Urinary bladder (tissue), 4 donors: Measurements from ENCODE around the gene GRAMD2B. TPM values are rescaled to one million over a fixed set of nuclear protein-coding genes. Genes with fewer than 3 reads are reported as not detected.

ENCODE experiments used
- DNase-seq: peaks from one replicate; pipeline ENCODE4 v3.0.0-alpha.2; 2015; ENCODE audit errors: extremely low spot score
- H3K27ac ChIP-seq: one replicate; pipeline ENCODE4 v1.5.1; 2013; ENCODE audit warnings: low read depth, mild to moderate bottlenecking, moderate library complexity
- H3K36me3 ChIP-seq: one replicate; pipeline ENCODE4 v1.6.1; 2013; ENCODE audit warnings: mild to moderate bottlenecking, moderate library complexity; ENCODE audit not compliant: insufficient read depth
- H3K4me1 ChIP-seq: one replicate; pipeline ENCODE4 v1.6.1; 2013; ENCODE audit warnings: mild to moderate bottlenecking, moderate library complexity; ENCODE audit not compliant: insufficient read depth
- H3K4me3 ChIP-seq: one replicate; pipeline ENCODE4 v1.5.1; 2013; ENCODE audit warnings: low read depth, low read length
- WGBS: extraction: QIAGEN DNeasy Blood & Tissue Kit; methylation state at CpG from one replicate; pipeline ENCODE4 v1.1.7; 2013; 5-methylcytosine and 5-hydroxymethylcytosine counted together
- polyA plus RNA-seq: library from polyadenylated mRNA; stranded (reverse); fragments of 200-250 nt; gene quantifications from one replicate; pipeline ENCODE4 v1.2.3, GENCODE V29; 2013
- total RNA-seq: library from RNA; depleted of rRNA; stranded (reverse); fragments of >200 nt; gene quantifications from one replicate; pipeline ENCODE4 v1.2.3, GENCODE V29; 2014
- donor health status: healthy with polysubstance abuse.
- donor health status: healthy.

GRAMD2B gene
- total and polyA plus RNA-seq, 2 donors, result 10.8 to 39.4 TPM

GRCh38 chr5:126519637-126520592 is 96.7 kb downstream of the GRAMD2B start:
- H3K27ac ChIP-seq, result peak overlapping the region; percentile 44

GRCh38 chr5:126520593-126520953 is 97.4 kb downstream of the GRAMD2B start:
- Histone ChIP-seq H3K27ac (no peak overlapping the region), H3K4me1 (no peaks in the 10 kb centered on the region), H3K36me3 (no peaks in the 10 kb centered on the region), H3K4me3 (no peak overlapping the region)
- no peak for DNase-seq

More at GRCh38 chr5:126519637-126520592, 96.7 kb downstream of the GRAMD2B start:
- Histone ChIP-seq H3K36me3 (no peaks in the 10 kb centered on the region), H3K4me3 (no peak overlapping the region), H3K4me1 (no peaks in the 10 kb centered on the region)
- WGBS, result 39% methylated on average over 6 of the region's 6 CpGs
- peak; percentile 49 for DNase-seq

- no peaks in the 10 kb centered on the region for H3K36me3 ChIP-seq
- no peak for DNase-seq
- no peaks in the 10 kb centered on the region for H3K4me1 ChIP-seq
- H3K4me3 ChIP-seq, result no peak overlapping the region
- no peak overlapping the region for H3K27ac ChIP-seq
Observed at GRCh38 chr5:126521130-126521529, 97.9 kb downstream of the GRAMD2B start.

- H3K4me3 ChIP-seq, result no peak overlapping the region
- 39% methylated on average over 8 of the region's 8 CpGs for WGBS
- DNase-seq, result no peak
- H3K36me3 ChIP-seq, result no peaks in the 10 kb centered on the region
- H3K4me1 ChIP-seq, result no peaks in the 10 kb centered on the region
- H3K27ac ChIP-seq, result no peak overlapping the region
Observed at GRCh38 chr5:126523818-126524510, 100.8 kb downstream of the GRAMD2B start.

GRCh38 chr5:126525630-126526245 is 102.5 kb downstream of the GRAMD2B start:
- WGBS, result 56% methylated on average over 5 of the region's 5 CpGs
- no peaks in the 10 kb centered on the region for H3K4me1 ChIP-seq
- no peak overlapping the region for H3K27ac ChIP-seq
- H3K4me3 ChIP-seq, result no peak overlapping the region
- DNase-seq, result no peak
- H3K36me3 ChIP-seq, result no peaks in the 10 kb centered on the region

GRCh38 chr5:126526493-126526892 is 103.3 kb downstream of the GRAMD2B start:
- H3K4me1 ChIP-seq, result no peaks in the 10 kb centered on the region
- H3K4me3 ChIP-seq, result no peak overlapping the region
- no peak for DNase-seq
- no peak overlapping the region for H3K27ac ChIP-seq
- H3K36me3 ChIP-seq, result no peaks in the 10 kb centered on the region

GRCh38 chr5:126527158-126527557 is 103.9 kb downstream of the GRAMD2B start:
- Histone ChIP-seq H3K4me3 (no peak overlapping the region), H3K36me3 (no peaks in the 10 kb centered on the region), H3K4me1 (no peaks in the 10 kb centered on the region), H3K27ac (no peak overlapping the region)
- no peak for DNase-seq
- 87% methylated on average over 1 of the region's 1 CpG for WGBS

- Histone ChIP-seq H3K4me3 (no peak overlapping the region), H3K27ac (no peak overlapping the region), H3K4me1 (no peaks in the 10 kb centered on the region), H3K36me3 (no peaks in the 10 kb centered on the region)
- no peak for DNase-seq
Observed at GRCh38 chr5:126527892-126528291, 104.7 kb downstream of the GRAMD2B start.

GRCh38 chr5:126531543-126532120 is 108.4 kb downstream of the GRAMD2B start:
- peak; percentile 37 for DNase-seq
- Histone ChIP-seq H3K27ac (no peak overlapping the region), H3K4me1 (no peaks in the 10 kb centered on the region), H3K36me3 (no peaks in the 10 kb centered on the region), H3K4me3 (no peak overlapping the region)
- WGBS, result 30% methylated on average over 4 of the region's 4 CpGs

GRCh38 chr5:126534553-126534952 is 111.3 kb downstream of the GRAMD2B start:
- DNase-seq, result no peak
- Histone ChIP-seq H3K27ac (no peak overlapping the region), H3K4me1 (no peaks in the 10 kb centered on the region), H3K4me3 (no peak overlapping the region), H3K36me3 (no peaks in the 10 kb centered on the region)
- WGBS, result 100% methylated on average over 1 of the region's 1 CpG

- no peak for DNase-seq
- 94% methylated on average over 4 of the region's 4 CpGs for WGBS
- no peaks in the 10 kb centered on the region for H3K4me1 ChIP-seq
Observed at GRCh38 chr5:126535856-126536545, 112.8 kb downstream of the GRAMD2B start.

GRCh38 chr5:126536874-126537273 is 113.7 kb downstream of the GRAMD2B start:
- no peak for DNase-seq
- H3K4me1 ChIP-seq, result no peaks in the 10 kb centered on the region
- WGBS, result 27% methylated on average over 3 of the region's 3 CpGs
- H3K4me3 ChIP-seq, result no peak overlapping the region
- H3K27ac ChIP-seq, result no peak overlapping the region
- H3K36me3 ChIP-seq, result no peaks in the 10 kb centered on the region

More at GRCh38 chr5:126535856-126536545, 112.8 kb downstream of the GRAMD2B start:
- Histone ChIP-seq H3K27ac (no peak overlapping the region), H3K4me3 (no peak overlapping the region), H3K36me3 (no peaks in the 10 kb centered on the region)

GRCh38 chr5:126538579-126538978 is 115.4 kb downstream of the GRAMD2B start:
- no peaks in the 10 kb centered on the region for H3K36me3 ChIP-seq
- H3K4me1 ChIP-seq, result no peaks in the 10 kb centered on the region
- DNase-seq, result no peak
- no peak overlapping the region for H3K4me3 ChIP-seq
- 40% methylated on average over 1 of the region's 1 CpG for WGBS
- H3K27ac ChIP-seq, result no peak overlapping the region
